ENCODE data around the gene TIGD1.

The TIGD1 gene

DNA sequence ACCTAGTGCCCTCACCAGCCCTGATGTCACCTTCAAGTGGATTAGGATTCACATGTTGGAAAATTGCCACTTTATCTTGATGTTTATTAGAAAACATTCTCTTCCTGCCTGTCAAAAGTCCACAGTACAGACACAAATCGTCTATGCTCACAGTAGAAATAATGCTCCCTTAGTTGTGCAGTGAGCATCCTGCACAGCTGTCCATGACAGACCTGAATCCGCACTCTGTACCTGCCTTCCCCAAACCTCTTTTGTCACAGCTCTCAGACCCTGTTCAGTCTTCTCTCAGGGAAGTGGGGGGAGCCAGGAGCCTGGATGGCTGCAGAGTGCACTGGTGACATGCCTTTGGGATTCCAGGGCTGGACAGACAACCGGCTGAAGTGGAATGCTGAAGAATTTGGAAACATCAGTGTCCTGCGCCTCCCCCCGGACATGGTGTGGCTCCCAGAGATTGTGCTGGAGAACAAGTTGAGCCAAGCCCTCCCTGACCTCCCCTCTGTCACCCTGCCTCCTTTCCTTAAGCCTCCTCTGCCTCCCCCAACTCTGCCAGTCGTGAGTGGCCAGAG is 22.4 kb downstream of the TIGD1 start:
- ATAC-seq (ENCODE audit: low read depth): no peak
- H3K4me3 Mint-ChIP-seq: no peak overlapping the region
- no peak overlapping the region for H3K27ac Mint-ChIP-seq
- no peak for DNase-seq (ENCODE audit: low spot score in 2 of 2)
- peaks cover 5% of the 10 kb centered on the region for H3K4me1 Mint-ChIP-seq
- H3K27me3 Mint-ChIP-seq: peaks cover 45% of the 10 kb centered on the region
- no peaks in the 10 kb centered on the region for H3K9me3 Mint-ChIP-seq
- no peaks in the 10 kb centered on the region for H3K36me3 Mint-ChIP-seq

DNA sequence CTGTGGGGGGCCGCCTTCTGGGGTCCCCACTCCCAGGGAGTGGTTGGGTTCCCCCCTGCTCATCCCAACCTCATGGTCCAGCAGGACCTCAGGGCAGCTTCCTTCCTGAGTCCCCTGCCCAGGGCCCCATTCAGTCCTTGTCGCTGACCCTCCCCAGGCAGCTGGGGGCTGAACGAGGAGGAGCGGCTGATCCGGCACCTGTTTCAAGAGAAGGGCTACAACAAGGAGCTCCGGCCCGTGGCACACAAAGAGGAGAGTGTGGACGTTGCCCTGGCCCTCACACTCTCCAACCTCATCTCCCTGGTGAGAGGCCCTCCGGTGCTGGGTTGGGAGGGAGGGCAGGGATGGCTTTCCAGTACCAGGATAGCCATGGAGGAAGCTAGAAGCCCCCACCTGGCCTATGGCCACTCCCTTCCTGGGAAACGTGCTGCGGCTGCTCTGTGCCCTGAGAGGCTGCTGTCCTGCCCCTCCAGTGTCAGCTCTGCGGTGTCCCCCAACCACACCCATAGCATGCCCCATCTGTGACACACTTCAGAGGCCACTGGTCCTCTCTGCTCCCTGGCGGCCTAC is 23.9 kb downstream of the TIGD1 start:
- H3K27ac Mint-ChIP-seq: no peak overlapping the region
- ATAC-seq (ENCODE audit: low read depth): no peak
- H3K9me3 Mint-ChIP-seq: no peaks in the 10 kb centered on the region
- no peak for DNase-seq (ENCODE audit: low spot score in 2 of 2)
- peaks cover 42% of the 10 kb centered on the region for H3K27me3 Mint-ChIP-seq
- no peaks in the 10 kb centered on the region for H3K36me3 Mint-ChIP-seq
- H3K4me3 Mint-ChIP-seq: no peak overlapping the region
- peaks cover 7% of the 10 kb centered on the region for H3K4me1 Mint-ChIP-seq

DNA sequence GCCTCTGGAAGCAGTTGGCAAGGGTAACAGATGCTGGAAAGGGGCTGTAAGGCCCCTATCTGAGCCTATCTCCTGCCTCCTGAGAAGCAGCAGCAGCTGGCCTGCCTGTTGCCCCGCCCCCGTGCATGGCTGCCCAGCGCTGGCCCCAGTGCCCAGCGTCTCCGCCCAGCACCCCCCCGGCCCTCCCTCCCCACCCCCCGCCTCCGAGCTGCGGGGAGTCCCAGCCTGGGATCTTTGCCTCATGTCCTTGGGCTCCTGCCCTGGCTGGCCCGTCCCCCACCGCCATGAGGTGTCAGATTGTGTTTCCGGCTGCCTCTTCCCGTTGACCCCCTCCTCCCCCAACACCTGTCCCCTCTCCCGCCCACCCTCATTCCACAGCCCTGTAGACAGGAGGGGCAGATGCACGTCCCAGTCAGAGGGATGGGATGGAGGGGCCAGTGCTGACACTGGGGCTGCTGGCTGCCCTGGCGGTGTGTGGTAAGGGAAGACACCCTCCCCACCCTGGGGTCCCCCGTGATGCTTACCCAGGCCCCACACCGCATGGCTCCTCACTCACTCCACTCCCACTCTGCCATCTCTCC is 24.5 kb downstream of the TIGD1 start, which contains the start of gene CHRND:
TSS of gene CHRND (plus strand) at position 370 of the 581 bp plus-strand sequence. CDS start at position 426, 56 bp downstream.
- H3K9me3 Mint-ChIP-seq: no peaks in the 10 kb centered on the region
- no peak within 1 kb of the TSS for H3K4me3 Mint-ChIP-seq
- H3K4me1 Mint-ChIP-seq: peaks cover 8% of the 10 kb centered on the region
- no peak for ATAC-seq (ENCODE audit: low read depth)
- H3K27me3 Mint-ChIP-seq: peaks cover 40% of the 10 kb centered on the region
- DNase-seq (ENCODE audit: low spot score in 2 of 2): no peak
- no peak within 1 kb of the TSS for H3K27ac Mint-ChIP-seq
- H3K36me3 Mint-ChIP-seq: no peaks in the 10 kb centered on the region

DNA sequence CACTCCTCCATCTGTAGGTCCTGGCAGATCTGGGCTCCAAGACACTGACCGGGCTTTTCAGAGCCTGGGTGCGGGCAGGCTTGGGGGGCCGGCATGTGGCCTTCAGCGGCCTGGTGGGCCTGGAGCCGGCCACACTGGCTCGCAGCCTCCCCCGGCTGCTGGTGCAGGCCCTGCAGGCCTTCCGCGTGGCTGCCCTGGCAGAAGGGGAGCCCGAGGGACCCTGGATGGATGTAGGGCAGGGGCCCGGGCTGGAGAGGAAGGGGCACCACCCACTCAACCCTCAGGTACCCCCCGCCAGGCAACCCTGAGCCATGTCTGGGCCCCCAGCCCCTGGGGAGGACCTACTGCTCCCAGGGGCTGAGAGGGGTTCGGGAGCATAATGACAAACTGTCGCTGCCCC is 25.2 kb downstream of the TIGD1 start:
- H3K27ac Mint-ChIP-seq: no peak overlapping the region
- H3K27me3 Mint-ChIP-seq: peaks cover 40% of the 10 kb centered on the region
- H3K36me3 Mint-ChIP-seq: no peaks in the 10 kb centered on the region
- ATAC-seq (ENCODE audit: low read depth) (no peak), DNase-seq (ENCODE audit: low spot score in 2 of 2) (no peak)
- no peak overlapping the region for H3K4me3 Mint-ChIP-seq
- H3K9me3 Mint-ChIP-seq: no peaks in the 10 kb centered on the region
- H3K4me1 Mint-ChIP-seq: peaks cover 8% of the 10 kb centered on the region

DNA sequence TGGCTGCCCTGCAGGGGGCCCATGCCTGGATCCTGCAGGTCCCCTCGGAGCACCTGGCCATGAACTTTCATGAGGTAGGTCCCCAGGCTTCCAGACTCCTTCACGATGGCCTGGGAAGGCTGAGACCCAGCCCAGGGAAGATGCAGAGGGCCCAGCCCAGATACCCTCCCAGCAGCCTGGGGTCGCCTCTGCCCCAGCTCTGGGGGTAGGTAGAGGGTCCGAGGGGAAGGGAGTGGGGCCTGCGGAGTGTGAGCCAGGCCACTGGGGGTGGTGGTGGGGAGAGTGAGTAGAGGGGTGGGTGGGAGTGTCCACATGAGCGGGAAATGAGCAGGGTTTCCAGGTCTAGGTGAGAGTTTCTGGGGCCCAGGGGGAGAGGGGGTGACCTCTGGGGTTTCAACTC is 25.6 kb downstream of the TIGD1 start:
- no peaks in the 10 kb centered on the region for H3K9me3 Mint-ChIP-seq
- ATAC-seq (ENCODE audit: low read depth) (no peak), DNase-seq (ENCODE audit: low spot score in 2 of 2) (no peak)
- no peak overlapping the region for H3K27ac Mint-ChIP-seq
- H3K4me3 Mint-ChIP-seq: peak overlapping the region; percentile 29
- H3K36me3 Mint-ChIP-seq: no peaks in the 10 kb centered on the region
- peaks cover 39% of the 10 kb centered on the region for H3K27me3 Mint-ChIP-seq
- peaks cover 8% of the 10 kb centered on the region for H3K4me1 Mint-ChIP-seq

DNA sequence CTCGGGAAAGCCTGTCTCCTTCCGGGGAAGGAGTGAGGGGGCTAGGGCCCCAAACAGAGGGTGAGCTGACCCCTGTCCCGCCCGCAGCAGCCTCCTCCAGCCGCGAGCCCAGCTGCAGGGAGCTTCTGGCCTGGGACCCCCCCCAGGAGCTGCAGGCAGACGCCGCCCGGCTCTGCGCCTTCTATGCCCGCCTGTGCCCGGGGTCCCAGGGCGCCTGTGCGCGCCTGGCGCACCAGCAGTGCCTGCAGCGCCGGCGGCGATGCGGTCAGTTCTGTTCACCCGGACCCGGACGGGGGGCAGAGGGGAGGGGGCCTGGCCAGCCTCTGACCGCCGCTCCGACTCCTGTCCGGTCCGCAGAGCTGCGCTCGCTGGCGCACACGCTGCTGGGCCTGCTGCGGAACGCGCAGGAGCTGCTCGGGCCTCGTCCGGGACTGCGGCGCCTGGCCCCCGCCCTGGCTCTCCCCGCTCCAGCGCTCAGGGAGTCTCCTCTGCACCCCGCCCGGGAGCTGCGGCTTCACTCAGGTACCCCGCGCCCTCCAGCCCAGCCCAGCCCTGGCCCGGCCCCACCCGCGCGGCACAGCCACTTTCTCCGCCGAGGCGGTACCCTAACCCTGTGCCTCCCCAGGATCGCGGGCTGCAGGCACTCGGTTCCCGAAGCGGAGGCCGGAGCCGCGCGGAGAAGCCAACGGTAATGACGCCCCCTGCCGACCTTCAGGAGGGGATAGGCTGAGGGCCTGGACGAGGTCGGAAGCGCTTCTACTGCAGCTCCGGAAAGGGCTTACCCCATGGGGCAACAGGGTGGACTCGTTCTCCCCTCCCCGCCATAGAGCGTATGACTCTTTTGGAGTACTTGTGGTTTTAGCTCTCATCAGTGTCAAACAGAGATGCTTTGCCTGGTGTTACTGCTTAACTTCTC is 26.4 kb downstream of the TIGD1 start:
- DNase-seq (ENCODE audit: low spot score in 2 of 2): peak in 1 of 2 donors; percentile 31
- Mint-ChIP-seq H3K4me3 (peak overlapping the region; percentile 50), H3K9me3 (no peaks in the 10 kb centered on the region)

DNA sequence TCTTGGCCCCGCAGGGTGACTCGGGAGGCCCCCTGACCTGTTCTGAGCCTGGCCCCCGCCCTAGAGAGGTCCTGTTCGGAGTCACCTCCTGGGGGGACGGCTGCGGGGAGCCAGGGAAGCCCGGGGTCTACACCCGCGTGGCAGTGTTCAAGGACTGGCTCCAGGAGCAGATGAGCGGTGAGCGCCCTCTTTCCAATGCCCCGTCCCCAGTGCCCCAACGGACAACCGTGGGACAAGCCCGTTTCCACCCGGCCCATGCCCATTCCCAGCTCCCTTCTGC is 27.0 kb downstream of the TIGD1 start:
- Mint-ChIP-seq H3K27me3 (peaks cover 40% of the 10 kb centered on the region), H3K4me3 (peak overlapping the region; percentile 50), H3K27ac (no peak overlapping the region)

More for the DNA sequence above, 26.4 kb downstream of the TIGD1 start:
- Mint-ChIP-seq H3K4me1 (peaks cover 8% of the 10 kb centered on the region), H3K36me3 (no peaks in the 10 kb centered on the region), H3K27me3 (peaks cover 44% of the 10 kb centered on the region), H3K27ac (no peak overlapping the region)
- ATAC-seq (ENCODE audit: low read depth): peak; percentile 18

DNA sequence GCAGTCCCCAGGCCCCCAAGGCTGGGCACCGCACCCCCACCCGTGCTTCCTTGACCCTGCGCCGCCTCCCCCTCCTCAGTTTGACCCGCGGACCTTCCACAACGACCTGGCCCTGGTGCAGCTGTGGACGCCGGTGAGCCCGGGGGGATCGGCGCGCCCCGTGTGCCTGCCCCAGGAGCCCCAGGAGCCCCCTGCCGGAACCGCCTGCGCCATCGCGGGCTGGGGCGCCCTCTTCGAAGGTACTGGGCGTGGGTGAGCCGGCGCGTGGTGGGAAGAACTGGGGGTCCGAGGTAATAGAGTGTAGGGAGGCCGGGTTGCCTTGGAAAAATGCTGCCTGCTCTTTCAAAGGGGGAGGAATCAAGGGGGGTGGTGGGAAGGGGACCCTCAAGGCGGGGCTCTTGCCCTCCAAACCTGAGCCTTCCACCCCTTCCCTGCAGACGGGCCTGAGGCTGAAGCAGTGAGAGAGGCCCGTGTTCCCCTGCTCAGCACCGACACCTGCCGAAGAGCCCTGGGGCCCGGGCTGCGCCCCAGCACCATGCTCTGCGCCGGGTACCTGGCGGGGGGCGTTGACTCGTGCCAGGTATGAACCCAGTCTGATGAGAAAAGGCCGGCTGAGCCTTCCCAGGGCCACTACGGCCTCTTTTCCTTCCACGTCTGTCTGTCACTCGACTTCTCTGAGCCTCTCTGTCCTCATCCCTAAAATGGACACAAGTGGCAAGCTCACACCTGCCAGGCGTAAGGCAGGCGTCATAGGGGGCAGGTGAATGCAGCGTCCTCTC is 27.5 kb downstream of the TIGD1 start:
- Mint-ChIP-seq H3K27me3 (peaks cover 35% of the 10 kb centered on the region), H3K4me1 (peaks cover 8% of the 10 kb centered on the region), H3K4me3 (peak overlapping the region; percentile 50), H3K9me3 (no peaks in the 10 kb centered on the region), H3K36me3 (no peaks in the 10 kb centered on the region), H3K27ac (no peak overlapping the region)
- DNase-seq (ENCODE audit: low spot score in 2 of 2) (peak in 1 of 2 donors; percentile 27), ATAC-seq (ENCODE audit: low read depth) (peak; percentile 22)

More for the DNA sequence above, 27.0 kb downstream of the TIGD1 start:
- Mint-ChIP-seq H3K9me3 (no peaks in the 10 kb centered on the region), H3K36me3 (no peaks in the 10 kb centered on the region), H3K4me1 (peaks cover 8% of the 10 kb centered on the region)
- no peak for DNase-seq (ENCODE audit: low spot score in 2 of 2)
- ATAC-seq (ENCODE audit: low read depth): no peak

DNA sequence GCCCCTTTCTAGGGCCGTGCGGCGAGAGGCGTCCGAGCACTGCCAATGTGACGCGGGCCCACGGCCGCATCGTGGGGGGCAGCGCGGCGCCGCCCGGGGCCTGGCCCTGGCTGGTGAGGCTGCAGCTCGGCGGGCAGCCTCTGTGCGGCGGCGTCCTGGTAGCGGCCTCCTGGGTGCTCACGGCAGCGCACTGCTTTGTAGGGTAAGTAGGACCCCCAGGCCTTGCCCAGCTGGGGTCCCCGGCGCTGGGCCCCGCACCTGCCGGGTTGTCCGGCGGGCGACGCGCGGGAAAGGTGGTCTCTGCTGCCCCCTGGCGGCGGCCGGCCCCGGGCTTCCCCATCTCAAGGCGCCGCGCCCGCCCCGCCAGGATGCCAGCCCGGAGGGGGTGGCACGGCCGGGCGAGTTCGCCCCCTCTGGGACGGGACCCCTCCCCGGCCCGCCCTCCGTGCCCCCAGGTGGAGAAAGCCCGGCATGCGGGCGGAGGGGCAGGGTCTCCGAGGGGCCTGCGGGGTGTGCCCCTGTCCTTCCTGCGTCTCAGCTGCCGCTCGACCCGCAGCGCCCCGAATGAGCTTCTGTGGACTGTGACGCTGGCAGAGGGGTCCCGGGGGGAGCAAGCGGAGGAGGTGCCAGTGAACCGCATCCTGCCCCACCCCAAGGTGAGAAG is 28.3 kb downstream of the TIGD1 start:
- H3K4me3 Mint-ChIP-seq: peak overlapping the region; percentile 43
- peaks cover 8% of the 10 kb centered on the region for H3K4me1 Mint-ChIP-seq
- DNase-seq (ENCODE audit: low spot score in 2 of 2) (peak; percentile 74 to 88), ATAC-seq (ENCODE audit: low read depth) (peak; percentile 79)
- no peak overlapping the region for H3K27ac Mint-ChIP-seq
- H3K27me3 Mint-ChIP-seq: peaks cover 32% of the 10 kb centered on the region
- H3K36me3 Mint-ChIP-seq: no peaks in the 10 kb centered on the region
- no peaks in the 10 kb centered on the region for H3K9me3 Mint-ChIP-seq

DNA sequence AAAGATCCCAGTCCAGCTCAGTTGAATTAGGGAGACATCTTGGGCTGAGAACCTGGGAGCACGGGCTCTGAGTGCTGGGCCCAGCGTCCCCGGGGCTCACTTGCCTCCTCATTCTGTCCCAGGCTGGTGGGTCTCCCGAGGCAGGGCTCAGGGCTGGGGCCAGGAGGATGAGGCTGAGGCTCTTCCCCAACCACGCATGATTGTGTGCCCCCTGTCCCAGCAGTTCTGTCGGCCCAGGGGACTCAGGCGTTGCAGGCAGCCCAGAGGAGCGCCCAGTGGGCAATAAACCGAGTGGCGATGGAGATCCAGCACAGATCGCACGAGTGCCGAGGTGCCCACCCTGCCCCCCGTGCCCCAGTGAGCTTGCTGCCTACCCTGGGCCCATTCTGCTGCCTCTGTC is 29.3 kb downstream of the TIGD1 start:
- no peaks in the 10 kb centered on the region for H3K36me3 Mint-ChIP-seq
- no peaks in the 10 kb centered on the region for H3K9me3 Mint-ChIP-seq
- H3K4me1 Mint-ChIP-seq: peaks cover 8% of the 10 kb centered on the region
- no peak for ATAC-seq (ENCODE audit: low read depth)
- no peak overlapping the region for H3K4me3 Mint-ChIP-seq
- DNase-seq (ENCODE audit: low spot score in 2 of 2): no peak
- no peak overlapping the region for H3K27ac Mint-ChIP-seq
- H3K27me3 Mint-ChIP-seq: peaks cover 28% of the 10 kb centered on the region

DNA sequence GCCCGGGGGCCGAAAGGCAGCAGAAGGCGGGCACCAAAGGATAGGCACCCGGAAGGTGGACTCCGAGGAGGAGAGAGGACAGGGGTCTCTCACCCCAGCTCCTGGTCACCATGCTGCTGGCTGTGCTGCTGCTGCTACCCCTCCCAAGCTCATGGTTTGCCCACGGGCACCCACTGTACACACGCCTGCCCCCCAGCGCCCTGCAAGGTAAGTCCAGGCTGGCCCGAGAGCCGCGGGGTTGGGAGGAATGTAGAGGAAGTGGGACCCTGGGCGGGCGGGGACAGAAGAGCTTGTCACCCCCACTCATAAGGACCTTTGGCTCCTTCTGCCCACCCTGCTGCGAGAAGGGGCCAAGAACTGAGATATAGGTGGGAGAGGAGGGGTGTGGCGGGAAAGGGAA is 29.9 kb downstream of the TIGD1 start:
- no peak overlapping the region for H3K4me3 Mint-ChIP-seq
- H3K27ac Mint-ChIP-seq: no peak overlapping the region
- H3K36me3 Mint-ChIP-seq: no peaks in the 10 kb centered on the region
- peaks cover 28% of the 10 kb centered on the region for H3K27me3 Mint-ChIP-seq
- ATAC-seq (ENCODE audit: low read depth) (no peak), DNase-seq (ENCODE audit: low spot score in 2 of 2) (no peak)
- no peaks in the 10 kb centered on the region for H3K9me3 Mint-ChIP-seq
- peaks cover 8% of the 10 kb centered on the region for H3K4me1 Mint-ChIP-seq

DNA sequence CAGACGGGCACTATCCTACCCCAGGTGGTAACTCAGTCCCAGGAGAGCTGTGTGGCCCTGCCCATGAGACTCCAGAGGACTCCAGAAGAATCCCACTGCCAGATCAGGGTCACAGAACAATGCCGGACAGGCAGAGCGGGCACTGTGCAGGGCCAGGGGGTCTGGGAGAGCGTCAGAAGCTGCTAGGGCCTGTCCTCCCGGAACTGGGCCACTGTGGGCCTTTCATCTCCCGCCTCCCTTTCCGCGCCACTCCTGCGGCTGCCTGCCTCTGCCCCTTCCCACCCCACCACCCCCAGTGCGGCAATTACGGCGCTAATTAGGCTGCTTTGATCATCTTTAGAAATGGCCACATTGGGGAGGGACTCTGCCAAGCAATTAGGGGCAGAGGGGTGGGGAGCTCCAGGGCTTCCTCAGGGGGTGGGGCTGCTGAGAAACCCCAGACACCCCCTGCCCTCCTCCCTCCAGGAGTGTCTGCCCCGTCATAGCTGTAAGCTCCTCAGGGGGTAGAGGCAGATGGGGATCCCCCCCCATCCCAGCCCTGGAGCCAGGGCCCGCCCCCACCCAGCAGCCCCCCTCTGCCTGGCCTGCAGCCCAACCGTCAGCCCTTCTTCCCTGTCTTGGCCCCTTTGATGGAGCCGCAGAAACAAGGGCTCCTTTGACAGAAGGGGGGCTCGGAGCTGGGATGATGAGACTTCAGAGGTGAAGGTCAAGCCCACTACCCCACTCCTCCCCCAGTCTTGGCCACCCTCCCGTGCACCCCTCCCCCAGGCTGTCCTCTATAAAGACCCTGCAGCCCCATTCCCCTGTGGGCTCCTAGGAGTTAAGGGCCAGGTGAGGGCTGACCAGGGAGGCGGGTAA is 30.5 kb downstream of the TIGD1 start, which contains the start of gene PRSS56:
TSS of gene PRSS56 (plus strand) at position 808 of the 858 bp plus-strand sequence. CDS start 211 bp downstream, outside the sequence.
- Mint-ChIP-seq H3K27ac (no peak within 1 kb of the TSS), H3K4me3 (no peak within 1 kb of the TSS), H3K4me1 (peaks cover 8% of the 10 kb centered on the region), H3K9me3 (no peaks in the 10 kb centered on the region), H3K27me3 (peaks cover 28% of the 10 kb centered on the region), H3K36me3 (no peaks in the 10 kb centered on the region)
- DNase-seq (ENCODE audit: low spot score in 2 of 2) (no peak), ATAC-seq (ENCODE audit: low read depth) (no peak)
